ENCODE results near the gene PLA2G4B. TPM values are rescaled to one million over a fixed set of nuclear protein-coding genes. Genes with fewer than 3 reads are reported as not detected.

PLA2G4B gene
- polyA plus RNA-seq, 1 donor (not counting 4 experiments of a cell fraction or from before 2014, with no cell fraction given) = 8.6 TPM

DNA sequence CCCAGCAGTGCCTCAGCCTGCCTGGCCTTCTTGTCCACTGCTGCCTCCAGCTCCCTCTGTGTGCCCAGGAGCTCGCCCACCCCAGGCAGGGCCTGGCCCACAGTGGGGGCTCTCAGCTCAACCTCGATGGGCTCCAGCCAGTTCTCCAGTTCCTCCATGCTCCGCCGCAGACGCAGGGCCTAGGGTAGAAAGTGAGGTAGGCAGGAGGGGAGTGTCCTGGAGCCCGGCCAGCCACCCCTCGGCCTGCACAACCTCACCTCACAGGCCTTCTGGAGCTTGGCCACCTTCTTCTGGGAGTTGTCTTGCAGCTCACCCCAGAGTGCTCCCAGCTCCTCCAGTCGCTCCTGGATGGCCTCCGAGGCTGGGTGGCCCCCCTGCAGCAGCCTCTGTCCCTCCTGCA lies 18.7 kb downstream of the PLA2G4B start:
- Histone ChIP-seq H3K9me1 (ENCODE audit: control insufficient read depth, extremely low read depth, insufficient read depth, low read length) (no peaks in the 10 kb centered on the region), H2AFZ (ENCODE audit: control insufficient read depth, low read length) (no peak overlapping the region), H4K20me1 (ENCODE audit: control insufficient read depth, extremely low read depth, insufficient read depth, low read length) (no peaks in the 10 kb centered on the region), H3K27me3 (ENCODE audit: control insufficient read depth, extremely low read depth, insufficient read depth, low read length) (peaks cover 16% of the 10 kb centered on the region), H3K4me1 (ENCODE audit: control insufficient read depth, extremely low read depth, insufficient read depth, low read length) (no peaks in the 10 kb centered on the region), H3K9ac (ENCODE audit: control insufficient read depth, extremely low read depth, insufficient read depth, low read length) (no peak overlapping the region), H3K36me3 (ENCODE audit: control insufficient read depth in 2 of 2, extremely low read depth in 1 of 2, insufficient read depth in 2 of 2, low read length in 2 of 2) (peaks cover 0 to 1% of the 10 kb centered on the region in 2 experiments), H3K4me2 (ENCODE audit: control insufficient read depth, extremely low read depth, insufficient read depth, low read depth, low read length) (no peak overlapping the region), H3K79me2 (ENCODE audit: control insufficient read depth, insufficient read depth, low read length) (no peaks in the 10 kb centered on the region), H3K4me3 (ENCODE audit: control insufficient read depth in 2 of 3, extremely low read depth in 1 of 3, insufficient read depth in 2 of 3, low read depth in 1 of 3, low read length in 3 of 3) (no peak overlapping the region), H3K27ac (ENCODE audit: control insufficient read depth, insufficient read depth, low read length) (no peak overlapping the region), H3K9me3 (ENCODE audit: control insufficient read depth, low read depth, low read length) (no peaks in the 10 kb centered on the region)
- dilution Hi-C loops (cut with MboI; ENCODE audit: extremely low pct_ligation_motif_present, low sequenced_read_pairs) = no loop called here
- no peak for TF ChIP-seq EZH2 (IDR thresholded peaks at IDR 0.05; ENCODE audit: low read length)
- TF ChIP-seq, protein P1, sequence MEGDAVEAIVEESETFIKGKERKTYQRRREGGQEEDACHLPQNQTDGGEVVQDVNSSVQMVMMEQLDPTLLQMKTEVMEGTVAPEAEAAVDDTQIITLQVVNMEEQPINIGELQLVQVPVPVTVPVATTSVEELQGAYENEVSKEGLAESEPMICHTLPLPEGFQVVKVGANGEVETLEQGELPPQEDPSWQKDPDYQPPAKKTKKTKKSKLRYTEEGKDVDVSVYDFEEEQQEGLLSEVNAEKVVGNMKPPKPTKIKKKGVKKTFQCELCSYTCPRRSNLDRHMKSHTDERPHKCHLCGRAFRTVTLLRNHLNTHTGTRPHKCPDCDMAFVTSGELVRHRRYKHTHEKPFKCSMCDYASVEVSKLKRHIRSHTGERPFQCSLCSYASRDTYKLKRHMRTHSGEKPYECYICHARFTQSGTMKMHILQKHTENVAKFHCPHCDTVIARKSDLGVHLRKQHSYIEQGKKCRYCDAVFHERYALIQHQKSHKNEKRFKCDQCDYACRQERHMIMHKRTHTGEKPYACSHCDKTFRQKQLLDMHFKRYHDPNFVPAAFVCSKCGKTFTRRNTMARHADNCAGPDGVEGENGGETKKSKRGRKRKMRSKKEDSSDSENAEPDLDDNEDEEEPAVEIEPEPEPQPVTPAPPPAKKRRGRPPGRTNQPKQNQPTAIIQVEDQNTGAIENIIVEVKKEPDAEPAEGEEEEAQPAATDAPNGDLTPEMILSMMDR (optimal IDR thresholded peaks at IDR 0.05 in 1 of 3, IDR thresholded peaks at IDR 0.05 in 1 of 3, conservative IDR thresholded peaks at IDR 0.05 in 1 of 3; ENCODE audit: extremely low read depth in 1 of 3, insufficient read depth in 2 of 3, low read length in 3 of 3) = no peak
- DNase-seq (ENCODE audit: low read depth, low spot score) = no peak
- FAIRE-seq = no peak

DNA sequence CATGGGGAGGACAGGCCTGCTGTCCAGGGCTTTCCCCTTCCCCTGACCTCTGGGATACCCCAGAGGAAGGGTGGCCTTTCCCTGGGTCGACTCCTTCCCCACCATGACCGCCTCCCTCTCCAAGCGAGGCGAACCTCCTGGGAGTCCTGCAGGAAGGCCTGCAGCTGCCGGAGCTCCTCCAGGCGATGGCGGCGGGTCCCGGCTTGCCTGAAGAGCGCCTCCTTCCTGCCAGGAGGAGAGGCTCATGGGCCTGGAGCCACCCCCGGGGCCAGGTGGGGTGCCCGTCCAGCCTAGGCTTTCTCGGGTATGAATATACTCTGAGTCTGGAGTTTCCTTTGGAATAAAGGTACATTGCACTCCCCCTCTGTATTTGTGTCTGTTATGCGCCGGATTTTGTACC lies 20.1 kb downstream of the PLA2G4B start:
- Histone ChIP-seq H3K4me3 (ENCODE audit: control insufficient read depth in 2 of 3, extremely low read depth in 1 of 3, insufficient read depth in 2 of 3, low read depth in 1 of 3, low read length in 3 of 3) (no peak overlapping the region), H3K9me1 (ENCODE audit: control insufficient read depth, extremely low read depth, insufficient read depth, low read length) (no peaks in the 10 kb centered on the region), H3K9me3 (ENCODE audit: control insufficient read depth, low read depth, low read length) (no peaks in the 10 kb centered on the region), H2AFZ (ENCODE audit: control insufficient read depth, low read length) (no peak overlapping the region), H3K79me2 (ENCODE audit: control insufficient read depth, insufficient read depth, low read length) (no peaks in the 10 kb centered on the region), H3K4me1 (ENCODE audit: control insufficient read depth, extremely low read depth, insufficient read depth, low read length) (no peaks in the 10 kb centered on the region), H3K36me3 (ENCODE audit: control insufficient read depth in 2 of 2, extremely low read depth in 1 of 2, insufficient read depth in 2 of 2, low read length in 2 of 2) (peaks cover 0 to 1% of the 10 kb centered on the region in 2 experiments), H4K20me1 (ENCODE audit: control insufficient read depth, extremely low read depth, insufficient read depth, low read length) (no peaks in the 10 kb centered on the region), H3K9ac (ENCODE audit: control insufficient read depth, extremely low read depth, insufficient read depth, low read length) (no peak overlapping the region), H3K4me2 (ENCODE audit: control insufficient read depth, extremely low read depth, insufficient read depth, low read depth, low read length) (no peak overlapping the region), H3K27ac (ENCODE audit: control insufficient read depth, insufficient read depth, low read length) (no peak overlapping the region), H3K27me3 (ENCODE audit: control insufficient read depth, extremely low read depth, insufficient read depth, low read length) (peaks cover 7% of the 10 kb centered on the region)
- DNase-seq (ENCODE audit: low read depth, low spot score) (no peak), FAIRE-seq (no peak)
- no peak for TF ChIP-seq EZH2 (IDR thresholded peaks at IDR 0.05; ENCODE audit: low read length)
- TF ChIP-seq, protein P1 (optimal IDR thresholded peaks at IDR 0.05 in 1 of 3, IDR thresholded peaks at IDR 0.05 in 1 of 3, conservative IDR thresholded peaks at IDR 0.05 in 1 of 3; ENCODE audit: extremely low read depth in 1 of 3, insufficient read depth in 2 of 3, low read length in 3 of 3) = peak in 2 of 3 experiments; percentile 2 to 10
- dilution Hi-C loops (cut with MboI; ENCODE audit: extremely low pct_ligation_motif_present, low sequenced_read_pairs) = no loop called here

Data from keratinocyte (primary cell).